22Rv1 (cell line): ENCODE results near the gene CBLB.

Experiments used
- CTCF ChIP-seq: fragments of 450-650 bp; IDR thresholded peaks from 2 replicates; pipeline ENCODE4 v1.5.1; 2017; ENCODE audit warnings: mild to moderate bottlenecking
- ZFX ChIP-seq: fragments of 450-650 bp; IDR thresholded peaks from 2 replicates; pipeline ENCODE4 v1.6.1; 2017; ENCODE audit warnings: antibody characterized with exemption, borderline replicate concordance

DNA sequence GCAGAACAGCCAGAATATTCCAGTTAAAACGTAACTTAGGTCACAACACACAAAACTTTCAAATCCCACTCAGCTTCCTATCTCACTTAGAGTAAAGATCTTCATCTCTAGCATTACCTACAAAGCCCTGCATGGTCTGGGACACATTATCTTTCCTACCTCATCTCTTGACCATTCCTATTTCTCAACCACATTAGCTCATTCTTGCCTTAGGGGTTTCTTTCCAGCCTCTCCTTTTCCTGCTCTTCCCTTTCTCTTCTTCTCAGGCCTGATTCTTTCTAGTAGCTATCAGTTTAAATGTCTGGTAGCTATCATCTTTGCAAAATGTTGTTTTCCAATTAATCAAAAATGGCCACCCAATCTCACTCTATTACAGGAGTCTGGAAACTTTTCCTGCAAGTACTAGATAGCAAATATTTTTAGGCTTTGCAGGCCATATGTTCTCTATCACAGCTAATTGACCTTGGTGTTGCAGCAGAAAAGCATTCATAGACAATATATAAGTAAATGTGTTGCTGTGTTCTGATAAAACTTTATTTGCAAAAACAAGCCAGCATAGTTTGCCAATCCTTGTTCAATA is 15.1 kb upstream of the CBLB start:
- TF ChIP-seq CTCF (no peak), ZFX (no peak)
